HFF-Myc (cell line): ENCODE data around the gene HMG20B.

Experiments used
- DNase-seq: peaks from one replicate; pipeline ENCODE4 v3.0.0-alpha.2; 2011; ENCODE audit warnings: low read depth; ENCODE audit errors: extremely low read depth
- H3K4me3 ChIP-seq: replicated peaks from 2 replicates; pipeline ENCODE4 v1.5.1; 2011; ENCODE audit warnings: low read depth, mild to moderate bottlenecking, control low read depth, low read length
- TF ChIP-seq, protein P1 (sequence below): IDR thresholded peaks from 2 replicates; pipeline ENCODE4 v1.5.1; 2012; ENCODE audit warnings: mild to moderate bottlenecking, low read depth, low read length, control low read depth; ENCODE audit errors: missing control alignments

HMG20B gene

DNA sequence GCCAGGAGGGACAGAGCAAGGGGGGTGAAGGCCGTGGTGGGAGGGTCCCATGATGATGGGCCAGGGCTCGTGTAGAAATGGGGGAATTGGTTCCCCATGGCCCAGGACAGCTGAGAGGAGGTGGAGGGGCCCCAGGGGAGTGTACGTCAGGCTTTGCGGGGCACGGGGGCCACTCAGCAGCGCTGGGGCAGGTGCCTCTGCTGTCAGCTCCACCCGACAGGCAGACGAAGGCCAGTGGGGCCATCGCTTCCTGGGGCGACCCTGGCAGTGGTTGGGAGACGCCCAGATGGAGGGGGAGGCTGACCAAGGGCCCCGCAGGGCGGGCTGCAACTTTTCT, 35.7 kb upstream of the HMG20B start:
- no peak overlapping the region for H3K4me3 ChIP-seq

DNA sequence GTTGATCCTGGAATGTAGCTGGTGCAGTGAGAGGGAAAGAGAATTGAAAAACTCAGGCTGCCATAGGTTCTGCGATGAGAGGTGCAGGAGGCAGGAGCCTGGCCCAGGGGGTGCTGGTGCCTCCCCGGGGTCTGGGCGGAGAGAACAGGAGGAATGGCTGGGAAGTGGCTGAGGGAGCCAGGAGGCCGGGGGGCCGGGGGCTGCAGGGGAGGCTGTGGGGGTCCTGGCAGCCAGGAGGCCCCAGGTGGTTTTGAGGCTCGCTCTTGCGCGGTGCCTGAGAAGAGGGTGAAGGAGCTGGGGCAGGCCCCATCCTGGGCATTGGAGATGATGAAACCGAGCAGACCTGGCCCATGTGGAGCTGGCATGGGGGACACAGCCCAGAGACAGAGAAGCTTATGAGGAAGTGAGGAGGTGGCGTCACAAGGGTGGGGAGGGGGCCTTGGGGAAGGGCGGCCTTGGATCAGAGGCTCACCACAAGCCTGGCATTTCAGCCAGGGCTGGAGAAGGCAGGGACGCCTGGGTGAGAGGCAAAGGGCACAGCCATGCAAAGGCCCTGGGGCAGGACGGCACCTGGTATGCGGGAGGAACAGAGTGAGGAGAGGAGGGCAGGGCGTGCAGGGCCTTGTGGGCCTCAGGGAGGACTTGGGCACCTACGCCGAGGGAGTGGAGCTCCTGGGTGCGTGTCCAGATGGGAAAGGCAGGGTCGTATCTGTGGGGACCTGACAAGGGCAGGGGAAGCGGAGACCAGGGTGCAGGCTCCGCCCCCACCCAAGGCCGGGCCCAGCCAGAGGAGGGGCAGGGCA, 35.1 kb upstream of the HMG20B start:
- no peak overlapping the region for H3K4me3 ChIP-seq
- TF ChIP-seq, protein P1, sequence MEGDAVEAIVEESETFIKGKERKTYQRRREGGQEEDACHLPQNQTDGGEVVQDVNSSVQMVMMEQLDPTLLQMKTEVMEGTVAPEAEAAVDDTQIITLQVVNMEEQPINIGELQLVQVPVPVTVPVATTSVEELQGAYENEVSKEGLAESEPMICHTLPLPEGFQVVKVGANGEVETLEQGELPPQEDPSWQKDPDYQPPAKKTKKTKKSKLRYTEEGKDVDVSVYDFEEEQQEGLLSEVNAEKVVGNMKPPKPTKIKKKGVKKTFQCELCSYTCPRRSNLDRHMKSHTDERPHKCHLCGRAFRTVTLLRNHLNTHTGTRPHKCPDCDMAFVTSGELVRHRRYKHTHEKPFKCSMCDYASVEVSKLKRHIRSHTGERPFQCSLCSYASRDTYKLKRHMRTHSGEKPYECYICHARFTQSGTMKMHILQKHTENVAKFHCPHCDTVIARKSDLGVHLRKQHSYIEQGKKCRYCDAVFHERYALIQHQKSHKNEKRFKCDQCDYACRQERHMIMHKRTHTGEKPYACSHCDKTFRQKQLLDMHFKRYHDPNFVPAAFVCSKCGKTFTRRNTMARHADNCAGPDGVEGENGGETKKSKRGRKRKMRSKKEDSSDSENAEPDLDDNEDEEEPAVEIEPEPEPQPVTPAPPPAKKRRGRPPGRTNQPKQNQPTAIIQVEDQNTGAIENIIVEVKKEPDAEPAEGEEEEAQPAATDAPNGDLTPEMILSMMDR, result no peak
- DNase-seq, result no peak

More for the DNA sequence above, 35.7 kb upstream of the HMG20B start:
- DNase-seq, result no peak
- TF ChIP-seq, protein P1, result no peak

DNA sequence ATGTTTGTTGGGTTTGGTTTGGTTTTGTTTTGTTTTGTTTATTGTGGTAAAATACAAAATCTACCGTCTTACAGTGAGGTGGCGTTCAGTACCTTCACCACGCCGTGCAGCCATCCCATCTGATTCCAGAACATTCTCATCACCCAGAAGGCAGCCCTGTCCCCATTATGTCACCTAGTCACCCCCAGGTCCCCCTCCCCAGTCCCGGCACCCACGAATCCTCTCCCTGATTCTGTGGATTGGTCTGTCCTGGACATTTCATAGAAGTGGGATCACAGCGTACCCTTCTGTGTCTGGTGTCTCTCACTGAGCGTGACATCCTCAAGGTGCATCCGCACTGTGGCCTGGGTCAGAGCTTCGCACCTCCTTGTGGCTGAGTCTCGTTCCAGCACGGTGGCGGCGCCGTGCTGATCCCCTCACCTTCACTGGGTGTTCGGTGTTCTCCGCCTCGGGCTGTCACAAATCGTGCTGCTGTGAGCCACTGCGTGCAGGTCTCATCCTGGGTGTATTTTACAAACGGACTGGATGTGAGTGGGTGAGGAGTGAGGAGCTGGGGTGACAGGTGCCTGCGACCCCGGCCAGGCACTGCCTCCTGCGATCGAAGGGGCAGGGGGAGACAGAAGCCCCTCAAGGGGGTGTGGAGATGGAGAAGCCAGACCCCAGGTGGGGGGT, 34.4 kb upstream of the HMG20B start:
- no peak overlapping the region for H3K4me3 ChIP-seq
- TF ChIP-seq, protein P1, result no peak
- no peak for DNase-seq

DNA sequence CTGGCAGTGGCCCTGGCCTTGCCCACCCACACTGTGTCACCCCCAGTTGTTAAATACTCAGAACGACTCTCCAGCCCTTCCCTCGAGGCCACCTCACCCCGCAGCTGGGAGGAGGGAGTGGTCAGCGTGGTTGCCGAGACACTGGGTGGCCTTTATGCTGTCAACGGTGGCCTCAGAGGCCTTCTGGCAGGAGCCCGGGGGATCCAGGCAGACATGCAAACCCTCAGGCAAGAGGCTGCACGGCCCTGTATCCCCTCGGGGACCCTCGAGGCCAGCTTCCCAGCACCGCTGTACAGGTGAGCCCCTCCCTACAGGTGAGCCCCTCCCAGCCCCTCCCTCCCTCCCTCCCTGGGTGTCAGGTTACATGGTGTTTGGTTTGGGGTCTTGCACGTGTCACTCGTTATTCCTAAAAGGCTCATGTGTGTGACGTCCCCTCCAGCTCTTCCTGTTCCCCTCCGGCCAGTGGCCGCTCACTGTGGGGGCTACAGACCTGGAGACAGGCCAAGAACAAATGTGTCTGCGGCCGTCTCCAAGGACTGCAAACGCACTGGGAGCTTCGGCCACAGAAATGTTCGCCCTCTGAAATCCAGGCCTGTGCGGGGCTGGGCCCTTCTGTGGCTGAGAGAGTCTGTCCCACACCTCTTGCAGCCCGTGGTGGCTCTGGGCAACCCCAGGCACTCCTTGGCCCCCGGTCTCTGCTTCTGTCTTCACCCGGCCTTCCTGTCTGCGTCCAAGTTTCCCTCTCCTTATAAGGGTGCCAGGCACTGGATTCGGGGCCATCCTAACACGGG, 33.6 kb upstream of the HMG20B start, which contains the start of gene TEKTIP1:
Gene TEKTIP1 (plus strand): TSS at position 210 of the 791 bp plus-strand sequence. CDS start 4 bp downstream, at position 214.
- H3K4me3 ChIP-seq, result no peak within 1 kb of the TSS
- TF ChIP-seq, protein P1, result no peak
- DNase-seq, result no peak

DNA sequence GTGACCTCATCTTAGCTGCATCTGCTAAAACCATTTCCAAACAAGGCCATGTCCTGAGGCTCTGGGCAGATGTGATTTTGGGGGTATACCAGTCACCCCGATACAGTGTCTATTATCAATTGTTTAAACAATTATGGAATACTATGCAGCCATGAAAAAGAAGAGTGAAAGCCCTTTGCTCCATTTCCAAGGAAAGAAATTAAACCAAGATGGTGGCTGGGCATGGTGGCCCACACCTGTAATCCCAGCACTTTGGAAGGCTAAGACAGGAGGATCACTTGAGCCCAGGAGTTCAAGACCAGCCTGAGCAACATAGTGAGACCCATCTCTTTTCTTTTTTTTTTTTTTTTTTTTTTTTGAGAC, 33.0 kb upstream of the HMG20B start:
- no peak overlapping the region for H3K4me3 ChIP-seq
- DNase-seq, result no peak
- TF ChIP-seq, protein P1, result no peak

DNA sequence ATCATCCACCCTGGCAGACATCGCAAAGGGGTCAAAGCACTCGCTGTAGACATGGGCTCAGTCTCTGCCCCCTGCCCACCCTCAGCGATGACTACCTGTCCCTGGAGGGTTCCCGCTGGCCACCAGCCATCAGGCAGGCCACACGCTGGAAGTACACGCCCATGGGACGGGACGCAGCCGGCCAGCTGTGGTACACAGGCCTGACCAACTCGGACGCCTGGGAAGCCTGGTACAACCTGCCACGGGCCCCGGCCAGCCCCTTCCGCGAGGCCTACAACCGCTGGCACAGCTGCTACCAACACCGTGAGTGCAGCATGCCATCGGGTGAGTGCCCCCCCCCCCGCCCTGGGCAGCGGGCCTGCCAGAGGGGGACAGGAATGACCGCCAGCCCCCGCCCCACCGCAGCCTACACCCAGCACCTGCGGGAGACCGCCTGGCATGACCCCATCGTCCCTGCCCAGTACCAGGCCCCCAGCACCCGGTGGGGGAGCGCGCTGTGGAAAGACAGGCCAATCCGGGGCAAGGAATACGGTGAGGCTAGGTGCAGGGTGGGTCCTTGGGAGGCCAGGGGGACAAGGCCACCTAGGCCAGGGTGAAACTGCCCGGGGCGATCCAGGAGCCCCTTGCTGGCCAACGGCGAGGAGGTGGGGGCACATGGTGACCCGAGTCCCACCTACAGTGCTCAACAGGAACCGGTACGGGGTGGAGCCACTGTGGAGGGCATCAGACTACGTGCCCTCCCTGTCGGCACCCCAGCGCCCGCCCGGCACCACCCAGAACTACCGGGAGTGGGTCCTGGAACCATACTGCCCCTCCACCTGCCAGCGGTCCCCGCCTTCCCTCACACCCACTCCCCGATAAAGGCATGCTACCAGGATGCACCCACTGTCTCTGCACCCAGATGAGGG, 29.3 kb upstream of the HMG20B start:
- DNase-seq, result no peak
- no peak overlapping the region for H3K4me3 ChIP-seq
- TF ChIP-seq, protein P1, result no peak
